Fibroblast of lung (primary cell): ENCODE data around the gene TRIM24. TPM values are rescaled to one million over a fixed set of nuclear protein-coding genes. Genes with fewer than 3 reads are reported as not detected.
"Not testable (repeated sequence)": the region's sequence is repeated elsewhere in the genome, so short reads cannot be mapped to it uniquely, and the experiment has no call there.

Experiments used
- DNase-seq, 2 donors: peaks; one replicate each; pipeline versions ENCODE4 v3.0.0 to v3.0.0-alpha.2; 2010; ENCODE audit warnings: low read depth in 2 of 2
- H2AFZ ChIP-seq: 2 replicates; pipeline ENCODE4 v1.5.1; 2012; ENCODE audit warnings: low read length, control low read depth, inconsistent platforms
- H3K27ac ChIP-seq: 2 replicates; pipeline ENCODE4 v1.5.1; 2011; ENCODE audit warnings: low read length, control low read depth; ENCODE audit not compliant: insufficient read depth
- H3K27me3 ChIP-seq: 2 replicates; pipeline ENCODE4 v1.5.1; 2011; ENCODE audit warnings: mild to moderate bottlenecking, low read length; ENCODE audit not compliant: control insufficient read depth, insufficient read depth
- H3K36me3 ChIP-seq: 2 replicates; pipeline ENCODE4 v1.5.1; 2011; ENCODE audit warnings: low read length; ENCODE audit not compliant: control insufficient read depth, insufficient read depth
- H3K4me1 ChIP-seq: 2 replicates; pipeline ENCODE4 v1.5.1; 2011; ENCODE audit warnings: low read length; ENCODE audit not compliant: control insufficient read depth, insufficient read depth; ENCODE audit errors: extremely low read depth
- H3K4me2 ChIP-seq: 2 replicates; pipeline ENCODE4 v1.5.1; 2011; ENCODE audit warnings: low read length, control low read depth; ENCODE audit not compliant: insufficient read depth; ENCODE audit errors: extremely low read depth
- H3K4me3 ChIP-seq, 4 experiments: fragments of 200-600 bp in 1 of 4; sonication (generic) in 1 of 4; replicated peaks in 1 of 4; 2 replicates each; pipeline ENCODE4 v1.5.1; 2011 to 2016; ENCODE audit warnings: low read length in 4 of 4, low read depth in 3 of 4, mild to moderate bottlenecking in 3 of 4, control low read depth in 2 of 4, inconsistent platforms in 1 of 4, mixed read lengths in 1 of 4; ENCODE audit not compliant: insufficient read depth in 1 of 4; ENCODE audit errors: control extremely low read depth in 1 of 4
- H3K79me2 ChIP-seq: 2 replicates; pipeline ENCODE4 v1.5.1; 2012; ENCODE audit warnings: mild to moderate bottlenecking, low read length, inconsistent platforms; ENCODE audit not compliant: control insufficient read depth, insufficient read depth
- H3K9ac ChIP-seq: 2 replicates; pipeline ENCODE4 v1.5.1; 2011; ENCODE audit warnings: mild to moderate bottlenecking, low read length, control low read depth; ENCODE audit not compliant: insufficient read depth
- H3K9me3 ChIP-seq: 2 replicates; pipeline ENCODE4 v1.5.1; 2012; ENCODE audit warnings: low read depth, low read length; ENCODE audit not compliant: control insufficient read depth, insufficient read depth
- H4K20me1 ChIP-seq: 2 replicates; pipeline ENCODE4 v1.5.1; 2011; ENCODE audit warnings: low read length; ENCODE audit not compliant: control insufficient read depth, insufficient read depth; ENCODE audit errors: extremely low read depth
- EZH2 ChIP-seq: IDR thresholded peaks from 2 replicates; pipeline ENCODE4 v1.5.1; 2012; ENCODE audit warnings: low read length, control low read depth, mild to moderate bottlenecking; ENCODE audit errors: missing control alignments
- polyA plus RNA-seq, 2 donors: library from polyadenylated mRNA; depleted of rRNA in 1 of 2; stranded (reverse) in 1 of 2; unstranded in 1 of 2; fragments of >200 nt; gene quantifications; 2 replicates each; pipeline ENCODE4 v1.2.1, GENCODE V29; 2011 to 2012; ENCODE audit warnings: missing spikeins in 1 of 2
- total RNA-seq: library from RNA; depleted of rRNA; stranded (reverse); fragments of >200 nt; gene quantifications from 2 replicates; pipeline ENCODE4 v1.2.1, GENCODE V29; 2014
- TF ChIP-seq, protein P1 (sequence below), 2 donors: IDR thresholded peaks in 1 of 2; conservative IDR thresholded peaks in 1 of 2; 1 replicate in 1 of 2; 2 replicates in 1 of 2; pipeline ENCODE4 v1.5.1; 2011 to 2012; ENCODE audit warnings: low read length in 2 of 2, control low read depth in 1 of 2, inconsistent platforms in 1 of 2, low read depth in 1 of 2, mild to moderate bottlenecking in 1 of 2

Gene TRIM24
- total and polyA plus RNA-seq, 2 donors (not counting 1 experiment from before 2014, with no cell fraction given), result 5.9 to 7.9 TPM

GRCh38 chr7:138489139-138489538 lies 29.1 kb downstream of the TRIM24 start:
- not testable (repeated sequence) for H3K79me2 ChIP-seq, H3K9ac ChIP-seq, H4K20me1 ChIP-seq, H3K27ac ChIP-seq, H3K27me3 ChIP-seq, H3K4me1 ChIP-seq, H3K4me2 ChIP-seq, DNase-seq, H3K36me3 ChIP-seq, H2AFZ ChIP-seq, H3K9me3 ChIP-seq, H3K4me3 ChIP-seq

- H3K36me3 ChIP-seq, result no peaks in the 10 kb centered on the region
- no peak overlapping the region for H3K4me3 ChIP-seq
- H3K4me2 ChIP-seq, result no peak overlapping the region
- H4K20me1 ChIP-seq, result no peaks in the 10 kb centered on the region
- H3K4me1 ChIP-seq, result no peaks in the 10 kb centered on the region
- no peaks in the 10 kb centered on the region for H3K9me3 ChIP-seq
- no peak overlapping the region for H3K9ac ChIP-seq
- H2AFZ ChIP-seq, result no peak overlapping the region
- TF ChIP-seq, protein P1, sequence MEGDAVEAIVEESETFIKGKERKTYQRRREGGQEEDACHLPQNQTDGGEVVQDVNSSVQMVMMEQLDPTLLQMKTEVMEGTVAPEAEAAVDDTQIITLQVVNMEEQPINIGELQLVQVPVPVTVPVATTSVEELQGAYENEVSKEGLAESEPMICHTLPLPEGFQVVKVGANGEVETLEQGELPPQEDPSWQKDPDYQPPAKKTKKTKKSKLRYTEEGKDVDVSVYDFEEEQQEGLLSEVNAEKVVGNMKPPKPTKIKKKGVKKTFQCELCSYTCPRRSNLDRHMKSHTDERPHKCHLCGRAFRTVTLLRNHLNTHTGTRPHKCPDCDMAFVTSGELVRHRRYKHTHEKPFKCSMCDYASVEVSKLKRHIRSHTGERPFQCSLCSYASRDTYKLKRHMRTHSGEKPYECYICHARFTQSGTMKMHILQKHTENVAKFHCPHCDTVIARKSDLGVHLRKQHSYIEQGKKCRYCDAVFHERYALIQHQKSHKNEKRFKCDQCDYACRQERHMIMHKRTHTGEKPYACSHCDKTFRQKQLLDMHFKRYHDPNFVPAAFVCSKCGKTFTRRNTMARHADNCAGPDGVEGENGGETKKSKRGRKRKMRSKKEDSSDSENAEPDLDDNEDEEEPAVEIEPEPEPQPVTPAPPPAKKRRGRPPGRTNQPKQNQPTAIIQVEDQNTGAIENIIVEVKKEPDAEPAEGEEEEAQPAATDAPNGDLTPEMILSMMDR (conservative IDR thresholded peaks at IDR 0.05 in 1 of 2, IDR thresholded peaks at IDR 0.05 in 1 of 2; ENCODE audit: low read depth in 1 of 2, low read length in 2 of 2), result no peak
- no peak for TF ChIP-seq EZH2
- H3K79me2 ChIP-seq, result peaks cover 2% of the 10 kb centered on the region
- H3K27me3 ChIP-seq, result no peaks in the 10 kb centered on the region
- no peak for DNase-seq
- no peak overlapping the region for H3K27ac ChIP-seq
Measured at GRCh38 chr7:138491612-138492386, 31.7 kb downstream of the TRIM24 start.

DNA sequence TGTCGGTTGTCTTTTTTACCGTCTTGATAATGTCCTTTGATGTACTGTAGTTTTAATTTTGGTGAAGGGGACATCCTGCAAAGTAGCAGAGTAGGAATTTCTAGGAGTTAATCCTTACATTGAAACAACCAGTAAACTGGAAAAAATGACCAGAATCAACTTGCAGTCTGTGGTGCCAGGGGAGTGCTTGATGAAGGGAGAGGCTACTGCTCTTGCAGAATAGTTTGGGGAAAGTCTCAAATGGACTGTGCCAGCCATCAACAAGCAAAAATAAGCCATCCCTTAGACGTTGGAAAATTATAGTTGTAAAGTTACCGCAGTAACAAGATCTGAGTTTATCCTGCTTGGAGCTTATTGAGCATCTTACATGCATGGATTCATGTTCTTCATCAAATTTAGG lies 32.4 kb downstream of the TRIM24 start:
- no peak overlapping the region for H3K4me2 ChIP-seq
- H3K27ac ChIP-seq, result no peak overlapping the region
- no peak overlapping the region for H3K9ac ChIP-seq
- H3K9me3 ChIP-seq, result no peaks in the 10 kb centered on the region
- no peaks in the 10 kb centered on the region for H4K20me1 ChIP-seq
- no peaks in the 10 kb centered on the region for H3K4me1 ChIP-seq
- no peak overlapping the region for H2AFZ ChIP-seq
- peaks cover 2% of the 10 kb centered on the region for H3K79me2 ChIP-seq
- DNase-seq, result no peak
- TF ChIP-seq, protein P1 (conservative IDR thresholded peaks at IDR 0.05 in 1 of 2, IDR thresholded peaks at IDR 0.05 in 1 of 2; ENCODE audit: low read depth in 1 of 2, low read length in 2 of 2), result no peak
- TF ChIP-seq EZH2, result no peak
- H3K4me3 ChIP-seq, result no peak overlapping the region
- no peaks in the 10 kb centered on the region for H3K27me3 ChIP-seq
- H3K36me3 ChIP-seq, result no peaks in the 10 kb centered on the region
